Measurements from ENCODE around the gene EML6. TPM values are rescaled to one million over a fixed set of nuclear protein-coding genes. Genes with fewer than 3 reads are reported as not detected.
A peak's percentile ranks its signal among the peaks of the same experiment; 100 is the strongest.

EML6 gene
- polyA plus RNA-seq, 1 of the 3 experiments (the other 2 are of a cell fraction) = 1.1 TPM

- TF ChIP-seq CTCF (IDR thresholded peaks at IDR 0.05) (no peak), NFIC (IDR thresholded peaks at IDR 0.05; ENCODE audit: borderline replicate concordance) (0 out of 2 replicates have a peak, but pooled peaks have one; percentile 5), RAD21 (IDR thresholded peaks at IDR 0.05; ENCODE audit: low read length) (no peak), USF1 (IDR thresholded peaks at IDR 0.05; ENCODE audit: borderline replicate concordance, low read depth) (no peak), USF2 (IDR thresholded peaks at IDR 0.05; ENCODE audit: borderline replicate concordance, low read depth, low read length) (no peak), MEF2A (IDR thresholded peaks at IDR 0.05; ENCODE audit: borderline replicate concordance, low read depth) (peak; percentile 94), RFX5 (IDR thresholded peaks at IDR 0.05; ENCODE audit: low read length) (no peak)
These were observed 185.5 kb downstream of the EML6 start (continued) for GRCh38 chr2:54909001-54909400.

- 72% methylated on average over 4 of the region's 4 CpGs for WGBS (ENCODE audit: low lambda C conversion rate)
- H3K27me3 ChIP-seq (ENCODE audit: insufficient read depth) = no peaks in the 10 kb centered on the region
- no peaks in the 10 kb centered on the region for H4K20me1 ChIP-seq (ENCODE audit: insufficient read depth)
- no peaks in the 10 kb centered on the region for H3K79me2 ChIP-seq (ENCODE audit: insufficient read depth)
- ChIA-PET POLR2A (no interaction called here), CTCF (interaction anchor here (1.2 kb wide), 1 partner anchor 14 kb away, joined by 4 read pairs; no protein-coding TSS in a partner anchor)
- peaks cover 12% of the 10 kb centered on the region for H3F3A ChIP-seq (replicated peaks; ENCODE audit: insufficient read depth)
- no peaks in the 10 kb centered on the region for H3K9me2 ChIP-seq
- H3K4me2 ChIP-seq = no peak overlapping the region
- H3K27ac ChIP-seq (ENCODE audit: low read depth in 2 of 2, low read length in 1 of 2) = no peak overlapping the region
- no peaks in the 10 kb centered on the region for H3K36me3 ChIP-seq (replicated peaks in 1 of 2; ENCODE audit: control insufficient read depth in 1 of 2, insufficient read depth in 2 of 2, low read length in 1 of 2)
- peaks cover 0 to 8% of the 10 kb centered on the region in 2 experiments; a peak in 2 of 4 replicates for H3K4me1 ChIP-seq (ENCODE audit: control insufficient read depth in 1 of 2, insufficient read depth in 2 of 2, low read depth in 1 of 2, low read length in 1 of 2)
- DNase-seq = no peak
- H2AFZ ChIP-seq (ENCODE audit: low read depth) = no peak overlapping the region
- no peak for TF ChIP-seq MEF2A (IDR thresholded peaks at IDR 0.05; ENCODE audit: borderline replicate concordance, low read depth)
- TF ChIP-seq IRF3 (IDR thresholded peaks at IDR 0.05; ENCODE audit: low read depth, low read length) = no peak
- no peak for TF ChIP-seq RCOR1 (IDR thresholded peaks at IDR 0.05; ENCODE audit: low read length)
- no peak for TF ChIP-seq CHD2 (IDR thresholded peaks at IDR 0.05; ENCODE audit: low read length, partially characterized antibody)
- TF ChIP-seq TCF12 (IDR thresholded peaks at IDR 0.05) = no peak
- TF ChIP-seq MXI1 (IDR thresholded peaks at IDR 0.05; ENCODE audit: low read depth, low read length) = no peak
- TF ChIP-seq SMC3 (IDR thresholded peaks at IDR 0.05; ENCODE audit: low read depth, low read length) = no peak
- H3K9ac ChIP-seq = no peak overlapping the region
- no peaks in the 10 kb centered on the region for H3K9me3 ChIP-seq
- no peak overlapping the region for H3K4me3 ChIP-seq (ENCODE audit: low read depth in 2 of 2, low read length in 1 of 2)
These were observed 188.8 kb downstream of the EML6 start for GRCh38 chr2:54912305-54912704.

Measured in SK-N-SH (cell line).